Measurements from ENCODE around the gene TYW3. TPM values are rescaled to one million over a fixed set of nuclear protein-coding genes. Genes with fewer than 3 reads are reported as not detected.

TYW3 gene
- total and polyA plus RNA-seq, 12 donors = 9.7 to 50.2 (median 22.4) TPM

DNA sequence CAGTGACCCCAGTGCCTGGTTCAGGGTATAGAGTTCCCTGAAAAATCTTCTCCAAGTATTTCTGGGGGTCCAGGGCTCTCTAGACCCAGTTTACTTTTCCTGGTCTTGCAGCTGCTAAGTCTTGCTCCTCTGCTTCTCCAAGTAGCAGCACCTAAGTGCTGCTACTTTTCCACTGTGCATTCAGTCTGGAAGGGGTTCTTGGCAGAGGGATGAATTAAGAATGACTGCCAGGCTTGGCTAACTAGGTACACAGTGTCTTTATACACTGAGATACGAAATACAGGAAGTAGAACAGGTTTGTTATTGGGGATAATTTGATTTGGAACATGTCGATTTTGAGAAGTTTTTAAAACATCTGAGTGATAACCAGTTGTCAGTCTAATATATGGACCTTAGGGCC lies 35.1 kb upstream of the TYW3 start:
- H3K27me3 ChIP-seq = no peaks in the 10 kb centered on the region
- H3K4me3 ChIP-seq = no peak overlapping the region
- H3K9me3 ChIP-seq (replicated peaks in 1 of 3) = no peaks in the 10 kb centered on the region
- intact Hi-C loops (cut with DNase I) = no loop called here
- H3K4me1 ChIP-seq (replicated peaks in 1 of 2) = no peaks in the 10 kb centered on the region
- no peak overlapping the region for H3K27ac ChIP-seq
- H3K36me3 ChIP-seq (replicated peaks in 1 of 2) = no peaks in the 10 kb centered on the region
- no peak for DNase-seq
- TF ChIP-seq POLR2A (IDR thresholded peaks at IDR 0.05) = no peak
- TF ChIP-seq, protein P1, sequence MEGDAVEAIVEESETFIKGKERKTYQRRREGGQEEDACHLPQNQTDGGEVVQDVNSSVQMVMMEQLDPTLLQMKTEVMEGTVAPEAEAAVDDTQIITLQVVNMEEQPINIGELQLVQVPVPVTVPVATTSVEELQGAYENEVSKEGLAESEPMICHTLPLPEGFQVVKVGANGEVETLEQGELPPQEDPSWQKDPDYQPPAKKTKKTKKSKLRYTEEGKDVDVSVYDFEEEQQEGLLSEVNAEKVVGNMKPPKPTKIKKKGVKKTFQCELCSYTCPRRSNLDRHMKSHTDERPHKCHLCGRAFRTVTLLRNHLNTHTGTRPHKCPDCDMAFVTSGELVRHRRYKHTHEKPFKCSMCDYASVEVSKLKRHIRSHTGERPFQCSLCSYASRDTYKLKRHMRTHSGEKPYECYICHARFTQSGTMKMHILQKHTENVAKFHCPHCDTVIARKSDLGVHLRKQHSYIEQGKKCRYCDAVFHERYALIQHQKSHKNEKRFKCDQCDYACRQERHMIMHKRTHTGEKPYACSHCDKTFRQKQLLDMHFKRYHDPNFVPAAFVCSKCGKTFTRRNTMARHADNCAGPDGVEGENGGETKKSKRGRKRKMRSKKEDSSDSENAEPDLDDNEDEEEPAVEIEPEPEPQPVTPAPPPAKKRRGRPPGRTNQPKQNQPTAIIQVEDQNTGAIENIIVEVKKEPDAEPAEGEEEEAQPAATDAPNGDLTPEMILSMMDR (IDR thresholded peaks at IDR 0.05) = no peak
- WGBS, 4 donors = 75 to 83% (median 77%) methylated on average over 2 of the region's 2 CpGs

DNA sequence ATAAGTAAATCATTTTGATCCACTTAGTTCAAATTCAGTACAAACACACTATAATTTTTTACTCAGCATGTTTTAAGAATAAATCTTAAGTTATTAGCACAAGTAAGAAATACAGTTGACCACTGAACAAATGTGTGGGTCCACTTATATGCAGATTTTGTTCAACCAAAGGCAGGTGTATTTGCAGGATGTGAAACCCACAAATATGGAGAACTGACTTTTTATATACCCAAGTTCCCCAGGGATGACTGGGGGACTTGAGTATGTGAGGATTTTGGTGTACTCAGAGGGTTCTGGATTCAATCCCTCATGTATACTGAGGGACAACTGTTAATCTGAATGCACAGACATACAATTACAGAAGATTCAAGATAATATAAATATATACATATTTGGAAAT lies 33.6 kb upstream of the TYW3 start:
- no peak overlapping the region for H3K27ac ChIP-seq
- H3K9me3 ChIP-seq (replicated peaks in 1 of 3) = no peaks in the 10 kb centered on the region
- TF ChIP-seq POLR2A (IDR thresholded peaks at IDR 0.05) = no peak
- TF ChIP-seq, protein P1 (IDR thresholded peaks at IDR 0.05) = no peak
- no peak overlapping the region for H3K4me3 ChIP-seq
- no peaks in the 10 kb centered on the region for H3K4me1 ChIP-seq (replicated peaks in 1 of 2)
- no peaks in the 10 kb centered on the region for H3K36me3 ChIP-seq (replicated peaks in 1 of 2)
- no peaks in the 10 kb centered on the region for H3K27me3 ChIP-seq
- DNase-seq = no peak
- intact Hi-C loops (cut with DNase I) = no loop called here

DNA sequence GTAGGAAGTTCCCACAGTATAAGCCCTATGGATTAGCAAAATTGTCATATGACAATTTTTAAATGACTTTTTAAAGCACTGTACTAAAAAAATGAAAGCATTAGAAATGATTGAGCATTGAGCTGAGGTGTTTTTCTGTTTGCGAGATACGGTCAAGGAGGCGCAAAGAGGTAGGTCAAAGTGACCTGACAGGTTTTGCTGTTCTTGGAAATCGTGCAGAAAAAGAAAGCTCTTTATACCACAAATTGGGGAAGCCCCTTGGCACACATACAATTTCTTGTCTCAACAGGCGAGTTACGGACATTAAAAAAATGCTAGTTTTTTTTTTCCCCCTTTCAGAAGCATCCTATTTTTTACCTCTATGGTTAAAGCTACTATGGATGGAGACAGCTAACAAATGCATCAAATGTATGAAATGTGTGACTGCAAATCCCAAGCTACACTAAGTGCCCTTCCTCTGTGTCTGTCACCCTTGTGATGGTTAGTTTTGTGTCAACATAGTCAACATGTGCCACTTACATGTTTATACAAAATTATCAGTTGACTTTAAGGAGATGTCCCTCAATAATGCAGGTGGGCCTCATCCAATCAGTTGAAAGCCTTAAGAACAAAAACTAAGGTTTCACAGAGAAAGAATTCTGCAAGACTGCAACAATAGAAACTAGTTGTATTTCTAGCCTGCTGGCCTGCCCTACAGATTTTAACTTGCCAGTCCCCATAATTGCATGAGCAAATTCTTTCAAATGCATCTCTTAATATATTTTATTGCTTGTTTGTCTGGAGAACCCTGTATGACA lies 29.4 kb upstream of the TYW3 start:
- H3K27ac ChIP-seq = no peak overlapping the region
- H3K27me3 ChIP-seq = no peaks in the 10 kb centered on the region
- H3K9me3 ChIP-seq (replicated peaks in 1 of 3) = no peaks in the 10 kb centered on the region
- peaks cover 0 to 7% of the 10 kb centered on the region in 2 donors for H3K36me3 ChIP-seq (replicated peaks in 1 of 2)
- DNase-seq = no peak
- H3K4me1 ChIP-seq (replicated peaks in 1 of 2) = no peaks in the 10 kb centered on the region
- 85 to 96% (median 95%) methylated on average over 6 of the region's 6 CpGs for WGBS, 4 donors
- H3K4me3 ChIP-seq = no peak overlapping the region
- TF ChIP-seq, protein P1 (IDR thresholded peaks at IDR 0.05) = no peak
- no peak for TF ChIP-seq POLR2A (IDR thresholded peaks at IDR 0.05)
- intact Hi-C loops (cut with DNase I) = no loop called here

DNA sequence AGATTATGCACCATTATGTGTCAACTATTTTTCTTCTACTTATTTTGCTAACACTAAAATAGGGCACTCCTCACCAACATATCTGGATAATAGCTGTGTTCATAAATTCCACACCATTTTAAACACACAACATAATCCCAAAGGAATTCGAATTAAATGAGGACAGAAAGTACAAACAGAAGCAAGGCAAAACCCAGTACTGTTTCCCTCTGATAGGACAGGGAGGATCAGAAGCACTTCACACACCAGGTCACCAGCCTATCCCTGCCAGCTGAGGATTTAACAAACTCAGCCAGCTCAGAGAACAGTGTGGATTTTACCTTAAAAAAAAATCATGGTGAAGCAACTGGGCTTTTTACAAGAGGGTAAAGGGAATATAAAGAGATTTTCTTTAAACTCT lies 20.1 kb upstream of the TYW3 start:
- H3K9me3 ChIP-seq (replicated peaks in 1 of 3) = no peaks in the 10 kb centered on the region
- no peaks in the 10 kb centered on the region for H3K36me3 ChIP-seq (replicated peaks in 1 of 2)
- no peaks in the 10 kb centered on the region for H3K4me1 ChIP-seq (replicated peaks in 1 of 2)
- WGBS, 4 donors = 31 to 80% (median 60%) methylated on average over 1 of the region's 1 CpG
- DNase-seq = no peak
- intact Hi-C loops (cut with DNase I) = no loop called here
- no peak overlapping the region for H3K27ac ChIP-seq
- no peak overlapping the region for H3K4me3 ChIP-seq
- H3K27me3 ChIP-seq = no peaks in the 10 kb centered on the region
- TF ChIP-seq, protein P1 (IDR thresholded peaks at IDR 0.05) = no peak
- TF ChIP-seq POLR2A (IDR thresholded peaks at IDR 0.05) = no peak
